NCI-H2107 treated with DMSO at 0.1 percent for 48 hours (cell line): ENCODE data around the gene PLCL2.

Experiments used
- DNase-seq: peaks from one replicate; lab custom pipeline; 2025; ENCODE audit not compliant: unreplicated experiment; lab: John Stamatoyannopoulos, UW

PLCL2 gene

DNA sequence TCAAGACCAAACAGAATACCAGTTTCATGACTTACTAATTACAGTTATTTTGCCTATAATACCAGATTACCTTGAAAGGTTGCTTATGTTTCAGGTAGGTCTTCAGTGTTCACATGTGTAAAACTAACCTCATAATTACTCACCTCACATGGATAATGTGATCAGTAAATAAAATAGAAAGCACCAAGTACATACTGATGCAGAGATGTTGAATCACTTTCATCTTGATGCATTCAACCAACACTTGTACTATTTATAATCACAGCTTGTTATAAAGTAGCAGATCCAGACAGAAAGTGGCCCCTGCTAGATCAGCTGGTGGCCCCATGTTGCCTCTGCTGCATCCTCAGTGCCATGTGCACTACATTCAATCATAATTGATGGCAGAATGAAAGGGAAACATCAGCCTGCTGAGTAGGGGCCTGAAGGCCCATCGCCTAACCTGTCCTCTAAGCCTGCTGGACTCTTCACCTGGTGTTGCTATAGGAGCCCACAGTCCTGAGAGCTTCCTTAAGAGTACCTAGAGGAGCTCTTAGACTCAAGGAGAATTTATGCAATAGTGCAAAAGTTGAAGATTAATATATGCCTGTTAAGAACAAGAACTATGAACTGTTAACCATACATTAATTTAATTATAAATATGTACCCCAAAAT lies 154.3 kb downstream of the PLCL2 start:
- DNase-seq, result no peak

DNA sequence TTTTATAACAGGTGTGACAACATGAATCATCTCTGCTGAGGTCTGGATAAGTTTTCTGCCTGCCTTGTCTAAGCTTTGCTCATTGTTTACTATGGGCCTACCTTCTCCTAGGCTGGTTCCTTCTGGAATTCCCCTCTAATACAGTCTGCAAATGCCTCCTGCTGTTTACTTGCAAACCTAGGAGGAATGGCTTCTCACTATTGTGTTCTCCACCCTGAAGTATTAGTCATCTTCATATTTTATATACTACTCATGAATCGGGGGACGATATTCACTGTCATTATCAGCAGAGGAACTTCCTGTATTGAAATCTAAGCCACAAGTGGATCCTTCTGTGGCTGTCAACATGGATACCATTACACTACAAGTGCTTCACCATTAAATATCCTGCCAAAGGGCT lies 154.8 kb downstream of the PLCL2 start:
- peak; percentile 5 for DNase-seq

DNA sequence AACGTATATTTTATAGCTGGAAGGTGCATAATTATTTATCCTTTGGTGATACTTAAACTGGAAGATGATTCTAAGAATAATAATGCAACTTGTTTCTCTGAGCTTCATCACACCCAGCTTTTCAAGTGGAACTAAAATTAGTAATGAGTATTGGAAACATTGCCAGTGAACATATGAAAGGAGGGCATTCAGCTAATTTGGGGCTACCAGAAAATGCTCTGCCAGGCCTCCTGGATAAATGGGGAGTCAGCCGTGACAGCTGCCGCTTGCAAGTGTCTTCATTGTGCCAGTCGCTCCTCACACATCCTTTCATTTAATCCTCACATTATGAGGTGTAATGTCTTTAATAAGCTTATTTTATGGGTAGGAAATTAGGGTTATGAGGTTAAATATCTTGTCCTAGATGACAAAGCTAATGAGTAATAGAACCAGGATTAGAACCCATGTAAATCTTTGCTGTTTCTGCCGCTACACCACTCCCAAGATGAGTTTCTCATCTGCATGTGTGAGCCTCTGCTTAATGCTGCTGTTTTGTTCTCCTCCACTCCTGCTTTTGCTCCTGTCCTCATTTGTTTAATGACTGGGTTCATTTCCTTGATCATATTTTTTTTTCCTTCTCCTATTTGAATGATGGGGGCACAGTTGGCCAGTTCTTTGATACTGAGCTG lies 155.7 kb downstream of the PLCL2 start:
- DNase-seq, result no peak

DNA sequence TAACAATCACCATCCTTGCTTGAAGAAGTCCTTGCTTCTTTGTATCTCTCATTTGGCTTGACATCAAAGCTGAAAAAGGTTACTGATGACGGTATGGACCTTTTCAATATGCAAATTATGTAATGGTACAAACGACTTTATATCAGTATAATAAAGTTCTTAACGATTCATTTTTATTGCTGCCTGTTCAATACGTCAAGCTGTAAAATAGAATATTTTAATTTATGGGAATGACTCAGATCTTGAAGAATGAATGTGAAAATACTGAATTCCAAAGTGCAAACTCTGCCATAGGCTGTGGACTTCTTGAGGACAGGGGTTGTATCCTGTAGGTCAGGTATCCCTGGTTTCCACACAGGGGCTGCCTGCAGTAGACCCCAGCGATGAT lies 156.2 kb downstream of the PLCL2 start:
- no peak for DNase-seq

DNA sequence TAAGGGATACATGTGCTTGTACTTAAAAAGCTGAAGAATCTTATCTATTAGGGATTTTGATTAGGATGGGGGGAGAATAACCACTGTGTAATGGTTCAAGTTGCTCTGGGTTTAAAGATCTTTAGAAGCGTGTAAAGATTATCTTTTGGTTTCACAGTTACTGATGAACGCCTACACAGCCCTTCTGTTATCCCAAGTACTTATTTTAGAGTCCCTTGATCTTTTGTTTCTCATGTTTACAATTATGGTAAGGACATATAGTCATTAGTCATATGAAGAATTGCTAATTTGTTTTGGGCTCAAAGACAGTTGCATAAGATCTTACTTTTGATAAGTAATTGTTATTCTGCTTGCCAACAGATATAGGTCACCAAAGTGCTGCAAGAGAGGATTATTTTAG lies 160.1 kb downstream of the PLCL2 start:
- no peak for DNase-seq

DNA sequence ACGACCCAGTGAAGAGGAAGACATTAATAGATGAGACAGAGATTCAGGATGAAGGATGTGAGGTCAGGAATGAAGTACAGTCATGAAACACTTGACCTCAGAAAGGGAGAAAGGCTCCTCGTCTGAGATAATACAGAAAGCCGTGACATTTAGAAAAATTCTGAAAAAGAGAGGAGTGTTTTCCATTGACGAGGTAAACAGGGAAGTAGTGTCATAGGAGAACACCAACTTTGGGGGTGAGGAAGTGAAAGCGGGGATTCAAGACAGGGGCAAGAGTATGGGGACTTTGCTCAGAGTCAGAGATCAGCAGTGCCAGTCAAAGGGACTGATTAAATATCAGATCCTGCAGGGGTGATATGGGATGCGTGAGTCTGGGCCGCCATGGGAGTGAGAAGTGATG lies 160.9 kb downstream of the PLCL2 start:
- DNase-seq, result no peak

DNA sequence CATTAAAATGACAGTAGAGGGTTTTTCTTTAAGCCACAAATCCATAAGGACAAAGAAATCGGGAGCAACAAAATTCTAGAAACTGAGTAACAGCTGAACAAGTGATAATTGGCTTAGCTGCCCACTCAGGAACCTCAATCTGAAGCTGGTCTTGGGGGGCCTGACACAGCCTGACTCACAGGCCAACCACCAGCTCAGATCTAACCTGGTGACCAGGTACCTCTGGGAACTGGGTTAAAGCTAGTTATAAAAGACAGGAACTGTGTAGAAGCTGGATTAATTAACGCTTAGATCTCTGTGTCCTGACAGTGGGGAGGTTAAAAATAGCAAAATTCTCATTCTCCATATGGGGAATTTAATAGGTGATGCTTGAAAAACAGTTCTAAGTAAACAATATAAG lies 161.9 kb downstream of the PLCL2 start:
- no peak for DNase-seq

DNA sequence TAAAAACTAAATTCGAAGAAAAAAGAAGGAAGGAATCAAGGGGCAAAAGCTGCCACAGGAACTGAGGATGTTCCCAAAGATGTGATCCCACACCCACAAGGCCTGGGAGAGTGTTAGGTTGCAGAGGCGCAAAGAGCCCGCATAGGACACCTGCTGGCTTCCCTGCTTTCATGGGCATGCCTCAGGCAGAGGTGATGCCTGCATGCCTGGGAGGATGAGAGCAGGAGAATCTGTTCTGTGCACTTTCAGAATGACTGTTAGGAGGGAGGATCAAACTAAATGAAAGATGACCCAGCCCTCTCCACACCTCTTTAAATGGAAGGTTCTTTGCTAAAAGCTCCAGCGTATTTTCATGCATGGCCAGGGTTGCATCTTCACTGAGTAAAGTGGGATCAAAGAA lies 162.4 kb downstream of the PLCL2 start:
- DNase-seq, result no peak

DNA sequence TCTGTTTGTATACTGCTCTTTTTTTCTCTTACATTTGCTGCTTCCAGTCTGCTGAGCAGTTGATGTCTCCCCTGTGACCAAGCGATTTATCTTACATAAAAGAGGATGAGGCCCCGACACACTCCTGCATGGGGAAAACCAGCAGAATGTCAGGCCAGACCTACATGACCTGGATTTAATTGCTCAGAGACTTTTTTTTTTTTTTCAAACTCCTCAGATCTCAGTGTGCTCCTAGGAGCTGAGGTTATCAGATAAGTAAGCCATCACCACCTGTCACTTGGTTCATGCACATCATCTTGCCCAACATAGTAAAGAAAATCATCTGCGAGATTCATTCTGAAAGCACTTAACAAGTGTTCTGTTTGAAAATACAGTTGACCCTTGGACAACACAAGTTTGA lies 163.1 kb downstream of the PLCL2 start:
- DNase-seq, result no peak

DNA sequence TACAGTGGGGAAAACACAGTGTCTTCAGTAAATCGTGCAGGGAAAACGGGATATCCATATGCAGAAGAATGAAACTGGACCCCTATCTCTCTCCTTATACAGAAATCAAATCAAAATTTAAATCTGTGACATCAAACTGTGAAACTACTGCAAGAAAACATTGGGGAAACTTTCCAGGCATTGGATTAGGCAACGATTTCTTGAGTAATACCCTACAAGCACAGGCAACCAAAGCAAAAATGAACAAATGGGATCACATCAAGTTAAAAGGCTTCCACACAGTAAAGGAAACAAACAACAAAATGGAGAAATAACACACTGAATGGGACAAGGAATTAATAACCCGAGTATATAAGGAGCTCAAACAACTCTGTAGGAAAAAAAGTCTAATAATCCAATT lies 165.3 kb downstream of the PLCL2 start:
- DNase-seq, result no peak

DNA sequence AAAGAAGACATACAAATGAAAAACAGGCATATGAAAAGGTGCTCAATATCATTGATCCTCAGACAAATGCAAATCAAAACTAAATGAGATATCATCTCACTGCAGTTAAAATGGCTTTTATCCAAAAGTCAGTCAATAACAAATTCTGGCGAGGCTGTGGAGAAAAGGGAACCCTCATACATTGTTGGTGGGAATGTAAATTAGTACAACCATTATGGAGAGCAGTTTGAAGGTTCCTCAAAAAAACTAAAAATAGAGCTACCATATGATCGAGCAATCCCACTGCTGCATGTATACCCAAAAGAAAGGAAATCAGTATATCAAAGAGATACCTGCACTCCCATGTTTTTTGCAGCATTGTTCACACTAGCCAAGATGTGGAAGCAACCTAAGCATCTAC lies 165.8 kb downstream of the PLCL2 start:
- DNase-seq, result no peak

DNA sequence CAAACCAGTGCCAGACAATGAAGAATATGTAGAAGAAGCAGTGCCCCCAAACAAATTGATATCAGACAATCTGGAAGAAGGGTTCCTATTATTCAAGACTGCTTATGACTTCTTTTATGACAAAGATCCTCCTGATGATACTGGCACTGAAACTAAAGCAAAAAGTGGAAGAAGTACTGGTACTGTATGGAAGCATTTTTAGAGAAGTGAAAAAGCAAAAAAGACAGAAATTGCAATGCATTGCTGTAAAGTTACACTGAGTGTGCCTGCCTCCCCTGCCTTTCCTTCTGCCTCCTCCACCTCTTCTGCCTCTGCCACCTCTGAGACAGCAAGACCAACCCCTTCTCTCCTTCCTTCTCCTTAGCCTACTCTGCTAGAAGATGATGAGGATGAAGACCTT lies 167.6 kb downstream of the PLCL2 start:
- no peak for DNase-seq

DNA sequence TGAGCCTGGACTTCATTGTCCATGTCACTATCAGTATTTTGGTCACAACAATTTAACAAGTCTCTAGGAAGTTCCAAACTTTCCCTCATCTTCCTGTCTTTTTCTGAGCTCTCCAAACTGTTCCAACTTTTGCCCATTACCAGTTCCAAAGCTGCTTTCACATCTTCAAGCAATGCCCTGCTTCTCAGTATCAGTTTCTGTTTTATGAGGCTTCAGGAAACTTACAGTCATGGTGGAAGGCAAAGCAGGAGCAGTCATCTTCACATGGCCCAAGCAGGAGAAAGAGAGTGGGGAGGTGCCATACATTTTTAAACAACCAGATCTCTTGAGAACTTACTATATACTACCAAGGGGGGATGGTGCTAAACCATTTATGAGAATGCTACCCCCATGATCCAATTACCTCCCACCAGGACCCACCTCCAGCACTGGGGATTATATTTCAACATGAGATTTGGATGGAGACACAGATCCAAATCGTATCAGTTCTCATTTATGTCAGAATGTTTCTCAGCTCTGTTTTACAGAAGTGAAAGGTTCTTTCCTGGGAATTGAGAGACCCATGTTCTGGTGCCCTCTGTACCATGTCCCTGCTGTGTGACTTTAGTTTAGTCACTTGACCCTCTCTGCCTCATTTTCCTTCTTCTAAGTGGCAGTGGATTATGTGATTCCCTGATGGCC lies 169.7 kb downstream of the PLCL2 start:
- DNase-seq, result no peak

DNA sequence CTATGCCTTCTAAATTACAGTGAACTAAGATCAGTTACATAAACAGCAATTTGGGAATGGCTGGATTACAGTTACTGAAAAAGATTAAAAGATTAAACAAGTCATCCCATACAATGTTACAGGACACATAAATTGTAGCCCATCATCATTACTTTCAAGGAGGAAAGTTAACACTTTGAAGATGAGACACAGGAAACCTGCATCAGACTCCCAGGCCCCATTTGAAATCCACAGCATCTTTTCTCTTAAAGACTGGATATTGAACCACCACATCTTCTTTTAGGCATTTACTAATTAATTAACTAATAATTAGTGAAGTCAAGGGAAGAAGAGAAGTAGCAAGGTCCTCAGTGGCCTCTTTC lies 170.2 kb downstream of the PLCL2 start:
- no peak for DNase-seq

DNA sequence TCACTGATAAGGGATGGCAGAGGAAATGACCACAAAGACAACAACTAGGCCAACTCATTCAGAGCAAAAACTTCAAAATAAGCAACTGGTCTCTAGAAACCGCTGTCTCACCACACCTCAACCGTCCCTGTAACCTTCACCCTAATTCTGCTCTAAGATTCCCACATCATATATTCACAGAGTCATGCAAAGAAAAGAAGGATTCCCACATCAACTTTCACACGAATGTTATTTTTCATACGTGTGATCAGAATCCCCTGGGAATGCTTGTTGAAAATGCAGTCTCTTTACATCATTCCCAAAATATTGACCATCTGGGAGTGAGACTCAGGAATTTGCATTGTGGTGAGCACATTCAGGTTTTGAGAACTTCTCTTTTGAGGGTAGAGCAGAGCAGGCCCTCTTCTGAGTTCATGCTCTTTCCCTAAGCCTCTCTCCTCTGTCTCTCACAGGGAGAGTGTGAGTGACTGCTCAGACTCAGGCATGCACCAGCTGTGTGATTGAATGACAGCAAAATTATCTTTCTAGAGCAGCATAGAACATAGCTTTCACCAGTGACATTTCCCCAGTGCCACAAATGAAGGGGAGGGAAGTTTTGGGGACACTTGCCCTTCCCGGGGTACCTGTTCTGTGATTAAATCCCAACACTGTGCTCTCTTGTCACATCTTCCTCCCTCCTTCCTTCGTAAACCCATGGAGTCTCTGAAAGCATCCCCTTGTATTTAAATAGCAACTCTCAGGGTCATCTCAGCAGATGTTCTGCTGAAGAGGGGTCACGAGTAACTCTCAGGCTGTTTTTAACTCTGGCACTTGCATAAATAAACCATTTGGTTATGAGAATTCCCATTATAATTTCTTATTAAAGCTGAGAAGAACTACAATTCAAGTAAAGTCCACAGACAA lies 170.9 kb downstream of the PLCL2 start:
- DNase-seq, result no peak

DNA sequence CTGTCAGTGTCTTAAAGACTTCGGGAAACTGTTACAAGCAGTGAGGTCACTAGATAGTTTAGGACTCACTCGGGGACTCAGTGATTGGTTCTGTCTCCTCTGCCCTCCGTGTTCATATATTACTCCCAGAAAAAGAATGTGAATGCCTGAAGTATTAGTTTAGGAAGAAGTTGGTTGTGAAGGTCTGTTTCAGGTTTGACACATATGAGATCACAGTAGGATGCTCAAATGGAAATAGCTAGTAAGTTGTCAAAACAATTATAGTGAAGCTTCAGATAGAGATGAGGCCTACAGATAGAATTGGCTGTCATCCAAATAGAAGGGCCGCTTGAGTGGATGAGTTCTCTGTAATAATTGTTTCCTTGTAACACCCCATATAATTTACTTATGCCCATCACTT lies 172.6 kb downstream of the PLCL2 start:
- no peak for DNase-seq

DNA sequence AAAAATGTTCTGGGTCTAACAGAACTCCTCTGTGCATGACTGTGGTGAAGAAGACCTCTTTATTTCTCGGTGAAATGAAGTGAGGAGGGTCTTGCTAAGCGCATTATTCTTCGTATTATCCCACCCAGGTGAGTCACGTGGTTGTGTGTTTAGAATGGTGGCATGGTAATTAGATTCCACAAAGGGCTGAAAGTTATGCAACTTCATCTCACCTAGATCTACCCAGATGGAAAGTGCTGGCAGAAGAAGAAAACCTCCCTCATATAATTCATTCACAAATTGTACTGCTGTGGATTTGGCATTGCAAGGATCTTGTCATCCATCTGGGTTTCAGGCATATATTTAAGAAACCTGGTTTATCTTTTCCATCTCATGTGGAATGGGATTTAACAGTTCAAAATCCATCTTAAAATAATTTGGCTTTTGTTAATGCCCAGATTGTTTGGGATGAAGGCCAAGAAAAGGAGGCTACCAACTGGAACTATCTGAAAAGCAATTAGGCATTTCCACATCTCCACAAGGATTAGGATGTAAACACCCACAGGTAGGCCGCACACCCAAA lies 175.3 kb downstream of the PLCL2 start:
- DNase-seq, result no peak

DNA sequence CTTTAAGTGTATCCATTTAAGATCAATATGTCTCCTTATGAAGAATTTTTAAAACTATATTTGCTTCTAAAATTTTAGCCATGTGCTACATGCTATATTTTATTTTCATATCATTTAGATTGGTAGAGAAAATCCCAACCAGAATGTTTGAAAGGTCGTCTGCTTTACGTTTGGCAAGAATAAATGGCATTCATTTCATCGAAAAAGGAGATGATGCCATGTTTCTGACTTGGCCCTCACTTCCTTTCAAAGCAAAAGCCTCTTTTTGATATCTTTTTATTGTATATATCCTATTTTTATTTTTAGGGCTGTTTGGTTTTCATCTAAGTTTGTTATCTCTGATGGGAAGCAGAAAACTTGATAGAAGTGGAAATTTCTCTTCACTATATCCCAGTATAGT lies 176.2 kb downstream of the PLCL2 start:
- no peak for DNase-seq

DNA sequence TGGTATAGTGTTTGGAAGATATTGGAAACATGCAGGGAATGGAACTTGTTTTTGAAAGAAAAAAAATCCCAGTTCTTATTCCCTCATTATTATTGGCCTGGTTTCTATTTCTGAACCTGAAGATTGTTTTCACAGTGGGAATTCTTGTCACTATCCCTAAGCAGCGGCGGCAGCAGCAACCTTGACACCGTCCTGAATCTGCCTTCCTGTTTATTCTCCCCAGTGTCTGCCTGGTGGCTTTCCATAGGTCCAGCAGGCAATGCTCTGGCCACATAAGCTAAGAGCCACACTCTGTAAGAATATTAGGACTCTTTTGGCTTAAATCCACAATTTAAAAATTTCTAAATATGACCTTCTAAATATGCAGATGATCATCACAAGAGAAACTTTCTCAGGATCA lies 178.0 kb downstream of the PLCL2 start:
- DNase-seq, result no peak

DNA sequence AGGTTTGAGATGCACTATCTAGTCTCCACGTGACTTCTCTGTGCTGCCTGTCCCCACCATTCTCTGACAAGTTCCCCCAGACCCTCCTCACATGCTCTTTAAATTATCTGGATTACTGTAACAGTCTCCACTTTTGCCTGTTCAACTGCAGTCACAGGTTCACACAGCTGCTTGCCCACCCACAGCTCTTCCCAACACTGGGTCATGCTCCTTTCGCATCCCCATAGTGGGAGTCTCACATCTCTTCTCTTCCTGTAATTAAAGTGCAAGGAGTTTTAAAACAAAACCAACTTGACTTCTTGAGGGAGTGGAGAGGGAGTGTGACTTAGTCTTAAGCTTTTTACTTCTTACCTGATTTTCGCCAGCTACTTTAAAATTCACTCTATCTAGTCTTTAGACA lies 178.8 kb downstream of the PLCL2 start:
- DNase-seq, result no peak

DNA sequence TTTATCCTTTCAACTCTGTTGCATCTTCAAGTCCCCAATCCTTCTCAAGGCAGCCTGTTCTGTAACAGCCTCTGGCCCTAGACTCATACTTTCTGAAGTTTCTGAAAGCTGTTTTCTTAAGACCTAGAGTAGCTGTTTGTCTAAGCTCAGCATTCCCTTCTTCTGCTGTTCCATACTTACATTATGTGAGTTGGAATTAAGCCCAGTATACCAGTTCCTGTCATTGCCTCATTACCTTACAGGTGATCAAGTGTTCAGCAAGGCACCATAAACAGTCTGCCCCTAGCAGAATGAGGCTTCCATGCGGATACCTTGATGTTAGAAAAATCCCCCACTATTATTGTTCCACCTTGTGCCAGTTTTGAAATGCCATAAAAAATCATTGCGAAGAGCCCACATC lies 180.6 kb downstream of the PLCL2 start:
- DNase-seq, result peak; percentile 9
